ENCODE data around the gene PACS2.
"Not testable (repeated sequence)": the region's sequence is repeated elsewhere in the genome, so short reads cannot be mapped to it uniquely, and the experiment has no call there.

PACS2 gene

DNA sequence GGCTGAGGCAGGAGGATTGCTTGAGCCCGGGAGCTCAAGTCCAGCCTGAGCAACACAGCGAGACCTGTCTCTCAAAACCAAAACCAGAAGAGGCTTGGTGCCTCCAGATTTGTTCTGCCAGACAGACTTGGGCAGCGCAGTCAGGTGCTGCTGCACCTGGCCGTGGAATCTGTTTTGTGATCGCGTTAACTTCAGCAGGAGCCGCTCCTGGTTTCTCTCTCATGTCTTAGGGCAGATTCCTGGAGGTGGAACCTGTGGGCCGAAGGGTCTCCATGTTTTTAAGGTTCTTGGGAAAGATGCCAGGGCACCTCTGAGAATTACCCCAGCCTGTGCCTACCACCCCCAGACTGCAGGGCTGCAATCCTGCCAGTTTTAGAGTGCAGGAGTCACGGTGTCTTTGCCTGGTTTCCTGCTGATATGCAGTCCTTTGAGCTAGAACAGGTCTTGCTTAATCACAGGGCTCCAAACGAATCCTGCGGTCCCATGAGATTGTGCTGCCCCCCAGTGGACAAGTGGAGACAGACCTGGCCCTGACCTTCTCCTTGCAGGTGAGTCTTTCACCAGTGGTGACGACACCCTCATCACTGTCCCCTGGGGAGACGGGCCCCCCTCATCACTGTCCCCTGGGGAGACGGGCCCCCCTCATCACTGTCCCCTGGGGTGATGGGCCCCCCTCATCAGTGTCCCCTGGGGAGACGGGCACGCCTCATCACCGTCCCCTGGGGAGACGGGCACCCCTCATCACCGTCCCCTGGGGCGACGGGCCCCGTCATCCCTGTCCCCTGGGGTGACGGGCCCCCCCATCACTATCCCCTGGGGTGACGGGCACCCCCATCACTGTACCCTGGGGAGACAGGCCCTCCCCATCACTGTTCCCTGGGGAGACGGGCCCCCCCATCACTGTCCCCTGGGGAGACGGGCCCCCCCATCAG, 37.6 kb downstream of the PACS2 start:
- peak; percentile 88 for DNase-seq

DNA sequence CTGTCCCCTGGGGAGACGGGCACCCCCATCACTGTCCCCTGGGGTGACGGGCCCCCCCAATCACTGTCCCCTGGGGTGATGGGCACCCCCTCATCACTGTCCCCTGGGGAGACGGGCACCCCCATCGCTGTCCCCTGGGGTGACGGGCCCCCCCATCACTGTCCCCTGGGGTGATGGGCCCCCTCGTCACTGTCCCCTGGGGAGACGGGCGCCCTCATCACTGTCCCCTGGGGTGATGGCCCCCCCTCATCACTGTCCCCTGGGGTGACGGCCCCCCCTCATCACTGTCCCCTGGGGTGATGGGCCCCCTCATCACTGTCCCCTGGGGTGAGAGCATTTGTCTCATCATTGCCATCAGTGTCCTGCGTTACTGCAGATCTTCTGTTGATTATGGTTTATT, 38.6 kb downstream of the PACS2 start:
- DNase-seq, result no peak

- DNase-seq, result no peak
Observed at GRCh38 chr14:105354541-105354940, 40.0 kb downstream of the PACS2 start.

DNA sequence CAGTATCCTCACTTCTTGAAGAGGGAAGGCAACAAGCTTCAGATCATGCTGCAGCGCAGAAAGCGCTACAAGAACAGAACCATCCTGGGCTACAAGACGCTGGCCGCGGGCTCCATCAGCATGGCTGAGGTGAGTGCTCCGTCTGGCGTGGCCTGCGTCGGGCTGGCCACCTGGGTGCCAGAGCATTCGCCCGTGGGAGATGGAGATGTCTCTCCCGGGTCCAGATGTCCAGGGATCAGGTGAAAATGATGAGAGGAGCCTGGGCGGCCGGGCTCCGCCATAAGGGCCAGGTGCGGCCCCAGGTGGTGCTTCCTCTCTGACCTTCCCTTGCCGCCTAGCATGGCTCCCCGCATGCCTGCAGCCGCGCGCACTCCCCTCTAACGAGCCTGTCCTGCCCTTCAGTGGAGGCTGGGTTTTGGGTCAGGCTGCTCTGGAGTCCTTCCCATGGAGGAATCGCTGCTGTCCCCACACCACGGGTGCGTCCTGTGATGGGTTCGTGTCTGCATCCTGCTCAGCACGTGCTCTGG, 40.6 kb downstream of the PACS2 start:
- DNase-seq, result no peak

GRCh38 chr14:105355850-105356604, 41.5 kb downstream of the PACS2 start:
- DNase-seq, result no peak

GRCh38 chr14:105356927-105357326, 42.4 kb downstream of the PACS2 start:
- DNase-seq, result no peak

DNA sequence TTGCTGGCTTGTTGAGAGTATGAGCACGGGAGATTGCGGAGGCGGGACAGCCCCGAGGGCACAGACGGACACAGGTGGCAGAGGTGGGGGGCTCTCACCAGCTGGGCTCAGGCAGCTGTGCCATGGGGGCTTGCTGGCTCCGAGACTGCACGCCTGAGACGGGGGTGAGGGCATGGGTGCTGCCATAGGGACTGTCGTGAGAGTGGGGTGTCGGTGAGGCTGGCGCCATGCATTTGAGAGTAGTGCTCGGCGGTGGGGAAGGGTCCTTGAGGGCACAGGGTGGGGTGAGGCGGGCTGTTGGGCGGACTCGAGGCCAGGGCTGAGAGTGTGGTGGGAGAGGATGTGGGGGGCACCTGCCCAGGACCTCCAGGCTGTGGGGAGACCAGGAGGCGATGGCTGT, 43.1 kb downstream of the PACS2 start:
- no peak for DNase-seq

GRCh38 chr14:105358140-105358846, 43.7 kb downstream of the PACS2 start:
- DNase-seq, result no peak

DNA sequence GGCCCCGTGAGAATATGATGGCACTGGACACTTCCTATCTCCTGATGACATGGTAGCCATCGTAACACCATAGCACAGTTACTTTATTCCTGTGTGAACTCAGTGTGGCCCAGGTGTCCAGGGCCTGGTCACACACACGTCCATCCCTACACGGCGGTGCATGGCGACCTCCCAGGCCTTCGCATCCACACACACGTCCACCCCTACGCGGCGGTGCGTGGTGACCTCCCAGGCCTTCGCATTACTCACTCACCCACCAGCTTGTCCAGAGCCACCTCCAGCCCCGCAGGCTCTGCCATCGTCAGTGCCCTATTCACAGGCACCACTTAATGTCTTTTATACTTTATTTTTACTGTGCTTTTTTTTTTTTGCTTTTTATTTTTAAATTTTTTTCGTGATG, 44.4 kb downstream of the PACS2 start:
- DNase-seq, result no peak

DNA sequence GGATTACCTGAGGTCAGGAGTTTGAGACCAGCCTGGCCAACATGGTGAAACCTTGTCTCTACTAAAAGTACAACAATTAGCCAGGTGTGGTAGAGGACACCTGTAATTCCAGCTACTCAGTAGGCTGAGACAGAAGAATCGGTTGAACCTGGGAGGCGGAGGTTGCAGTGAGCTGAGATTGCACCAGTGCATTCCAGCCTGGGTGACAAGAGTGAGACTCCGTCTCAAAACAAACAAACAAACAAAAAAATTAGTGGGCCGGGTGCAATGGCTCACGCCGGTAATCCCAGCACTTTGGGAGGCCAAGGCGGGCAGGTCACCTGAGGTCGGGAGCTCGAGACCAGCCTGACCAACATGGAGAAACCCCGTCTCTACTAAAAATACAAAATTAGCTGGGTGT, 46.9 kb downstream of the PACS2 start:
- DNase-seq, result not testable (repeated sequence)

DNA sequence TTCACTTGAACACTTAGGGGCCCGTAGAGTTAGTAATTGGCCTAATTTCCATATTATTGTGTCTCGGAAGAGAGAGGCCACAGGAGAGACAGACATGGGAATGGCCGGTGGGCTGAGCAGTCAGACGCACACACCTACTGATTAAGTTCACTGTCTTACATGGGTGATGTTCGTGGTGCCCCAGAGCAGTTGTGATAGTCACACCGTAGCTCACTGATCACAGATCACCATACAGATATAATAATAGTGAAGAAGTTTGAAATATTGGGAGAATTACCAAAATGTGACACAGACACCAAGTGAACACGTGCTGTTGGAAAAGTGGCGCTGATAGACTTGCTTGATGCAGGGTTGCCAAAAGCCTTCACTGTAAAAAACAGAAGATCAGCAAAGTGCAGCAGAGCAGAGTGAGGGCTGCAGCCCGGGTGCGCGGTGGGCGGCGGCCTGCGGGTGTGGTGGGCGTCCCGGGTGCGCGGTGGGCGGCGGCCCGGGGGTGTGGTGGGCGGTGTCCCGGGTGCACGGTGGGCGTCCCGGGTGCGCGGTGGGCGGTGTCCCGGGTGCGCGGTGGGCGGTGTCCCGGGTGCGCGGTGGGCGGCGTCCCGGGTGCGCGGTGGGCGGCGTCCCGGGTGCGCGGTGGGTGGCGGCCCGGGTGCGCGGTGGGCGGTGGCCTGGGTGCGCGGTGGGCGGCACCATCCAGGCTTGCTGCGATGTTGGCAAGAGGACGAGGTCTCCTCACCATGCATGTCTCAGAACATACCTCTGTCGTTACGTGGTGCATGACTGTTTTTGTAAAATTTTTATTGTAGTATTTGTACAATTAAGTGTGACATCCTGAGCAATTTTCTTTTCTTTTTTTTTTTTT, 49.5 kb downstream of the PACS2 start:
- DNase-seq, result no peak

DNA sequence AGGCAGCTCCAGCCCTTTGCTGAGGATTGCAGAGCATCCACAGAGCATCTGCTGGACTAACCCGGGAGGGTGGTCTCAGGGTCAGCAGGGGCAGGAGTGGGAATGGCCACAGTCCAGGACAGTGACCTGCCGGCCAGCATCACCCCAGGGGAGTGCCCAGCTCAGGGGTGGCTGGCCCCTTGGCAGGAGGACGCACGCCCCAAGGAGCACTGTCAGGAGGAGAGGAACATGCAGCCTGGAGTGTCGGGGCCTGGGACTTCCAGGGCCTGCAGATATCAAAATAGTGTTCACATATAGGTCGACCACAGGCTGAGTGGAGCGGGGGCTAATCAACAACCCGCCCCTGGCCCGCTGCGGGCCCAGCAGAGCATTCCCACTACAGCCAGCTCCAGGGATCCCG, 50.6 kb downstream of the PACS2 start:
- DNase-seq, result no peak

- no peak for DNase-seq
Observed at GRCh38 chr14:105365681-105366080, 51.1 kb downstream of the PACS2 start.

DNA sequence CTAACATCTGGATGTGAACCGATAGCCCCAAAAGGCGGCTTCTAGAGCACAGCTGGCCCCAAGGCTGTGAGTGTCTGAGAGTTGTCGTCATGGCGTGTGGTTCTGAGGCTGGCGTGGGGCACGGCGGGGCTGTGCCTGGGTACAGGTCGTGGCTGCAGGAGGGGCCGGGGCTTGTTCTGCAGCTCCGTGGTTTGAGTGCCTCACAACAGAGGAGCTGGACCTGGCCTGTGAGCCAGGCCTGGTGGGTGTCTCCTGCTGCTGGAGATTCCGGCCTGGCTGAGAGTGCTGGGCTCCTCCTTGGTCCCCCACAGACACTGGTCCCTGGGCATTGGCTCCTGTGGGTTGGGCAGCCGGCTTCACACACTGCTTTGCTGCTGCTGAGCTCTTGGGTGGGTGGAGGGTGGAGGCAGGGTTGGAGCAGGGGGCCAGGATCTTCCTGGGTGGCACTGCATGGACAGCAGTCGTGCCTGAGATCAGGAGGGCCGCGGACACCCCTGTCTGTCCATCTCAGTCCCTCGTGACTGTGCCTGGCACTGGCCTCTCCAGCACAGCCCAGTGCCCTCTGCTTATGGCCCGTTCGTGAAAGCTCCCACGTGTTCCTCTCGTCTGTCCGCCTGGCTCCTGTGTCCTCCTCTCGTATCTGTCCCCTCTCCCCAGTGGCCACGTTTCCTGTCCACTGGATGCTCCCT, 52.0 kb downstream of the PACS2 start:
- no peak for DNase-seq

DNA sequence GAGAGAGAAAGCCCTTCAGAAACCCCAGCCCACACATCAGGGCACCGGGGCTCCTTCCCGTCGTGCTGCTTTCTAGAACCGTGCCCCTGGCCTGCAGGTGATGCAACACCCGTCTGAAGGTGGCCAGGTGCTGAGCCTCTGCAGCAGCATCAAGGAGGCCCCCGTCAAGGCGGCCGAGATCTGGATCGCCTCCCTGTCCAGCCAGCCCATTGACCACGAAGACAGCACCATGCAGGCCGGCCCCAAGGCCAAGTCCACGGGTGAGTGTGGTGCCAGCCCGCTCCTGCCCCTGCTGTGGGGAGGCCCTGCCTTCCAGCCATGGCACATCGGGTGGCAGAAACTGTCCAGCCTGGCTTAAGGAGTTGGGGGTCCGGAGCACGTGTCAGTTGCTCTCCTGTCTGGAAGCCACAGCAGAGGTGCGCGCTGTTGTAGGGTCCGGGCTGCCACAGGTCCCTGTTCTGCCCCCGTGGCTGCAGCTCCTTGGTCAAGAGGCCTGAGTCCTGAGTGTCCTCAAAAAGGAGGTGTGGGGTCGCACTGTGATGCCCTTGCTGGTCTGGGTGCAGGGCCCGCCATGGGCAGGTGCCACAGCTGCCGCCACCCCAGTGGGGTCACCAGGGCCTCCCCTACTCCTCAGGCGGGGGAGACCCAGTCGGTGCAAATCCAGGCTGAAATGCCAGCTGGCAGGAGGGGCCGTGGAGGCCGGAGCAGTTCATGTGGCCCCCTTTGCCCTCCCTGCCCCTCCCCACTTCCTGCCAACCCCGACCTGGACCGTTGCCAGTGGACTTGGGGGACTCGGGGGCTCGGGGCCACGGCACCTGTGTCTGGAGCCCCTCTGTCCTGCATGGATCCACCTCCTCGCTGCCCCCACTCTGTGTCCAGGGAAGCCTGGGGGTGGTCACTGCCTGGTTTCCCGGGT, 52.8 kb downstream of the PACS2 start:
- DNase-seq, result no peak

- DNase-seq, result no peak
Observed at GRCh38 chr14:105368032-105368417, 53.5 kb downstream of the PACS2 start.

DNA sequence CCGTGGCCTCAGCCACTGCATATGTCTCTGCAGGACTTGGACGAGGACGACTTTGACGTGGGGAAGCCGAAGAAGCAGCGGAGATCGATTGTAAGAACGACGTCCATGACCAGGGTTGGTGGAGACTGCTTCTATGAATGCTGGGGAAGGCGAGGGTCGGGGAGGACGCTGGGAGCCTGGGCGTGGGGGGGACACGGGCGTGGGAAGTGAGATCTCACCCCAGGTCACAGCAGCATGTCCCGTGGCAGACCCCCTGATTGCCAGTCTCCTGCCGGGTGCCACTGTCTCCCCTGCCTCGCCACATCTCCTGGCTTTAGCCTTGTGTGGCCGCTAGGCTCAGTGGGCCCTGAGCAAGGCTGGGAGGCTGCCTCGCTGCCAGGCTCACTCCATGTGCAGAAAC, 53.9 kb downstream of the PACS2 start:
- DNase-seq, result no peak

- no peak for DNase-seq
Observed at GRCh38 chr14:105368910-105369652, 54.5 kb downstream of the PACS2 start.

DNA sequence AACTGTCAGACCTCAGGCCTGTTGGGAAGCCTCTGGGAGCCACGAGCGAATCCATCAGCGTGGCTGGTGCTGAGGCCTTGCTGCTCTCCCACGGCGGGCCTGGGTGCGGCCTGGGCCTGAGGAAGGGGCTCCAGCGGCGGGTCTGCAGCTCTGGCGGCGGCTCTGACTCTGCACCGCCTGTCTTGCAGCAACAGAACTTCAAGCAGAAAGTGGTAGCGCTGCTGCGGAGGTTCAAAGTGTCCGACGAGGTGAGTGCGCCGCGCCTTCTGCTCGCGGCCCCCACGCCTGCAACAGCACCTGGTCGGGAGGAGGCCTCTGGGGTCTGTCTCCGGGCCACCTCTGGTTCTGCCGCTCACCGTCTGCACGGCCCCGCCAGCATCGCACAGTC, 55.1 kb downstream of the PACS2 start:
- no peak for DNase-seq

- DNase-seq, result peak; percentile 11
Observed at GRCh38 chr14:105374389-105374788, 59.8 kb downstream of the PACS2 start.
